ENCODE data around the gene ATP8A2.

GRCh38 chr13:25945596-25945995 lies 573.8 kb downstream of the ATP8A2 start:
- TF ChIP-seq CTCF (IDR thresholded peaks at IDR 0.05 in 4 of 5, conservative IDR thresholded peaks at IDR 0.05 in 1 of 5), result no peak
- no peak for TF ChIP-seq POLR2A (IDR thresholded peaks at IDR 0.05)
